GM12878 (cell line): ENCODE measurements around the gene CHL1. TPM values are rescaled to one million over a fixed set of nuclear protein-coding genes. Genes with fewer than 3 reads are reported as not detected.

Source experiments
- ATAC-seq: fragments of 200-7000 bp; cut with Tn5 transposase; 3 replicates; pipeline ENCODE4 v1.9.1; 2020; ENCODE audit warnings: mild to moderate bottlenecking, moderate library complexity
- BruUV-seq: library from RNA; stranded (reverse); fragments of 400-500 nt; replicated peaks from 2 replicates; lab custom pipeline; 2021; lab: Mats Ljungman, UMichigan
- CTCF ChIA-PET: fragments of 300-600 bp; sonication (Branson Sonifier 250); formaldehyde crosslinking; extraction: SDS; loops from one replicate; lab custom pipeline; 2021; ENCODE audit warnings: inconsistent platforms; lab: Yijun Ruan, JAX
- POLR2A ChIA-PET: fragments of 350-600 bp; formaldehyde crosslinking; extraction: SDS; loops from one replicate; lab custom pipeline; 2021; ENCODE audit warnings: inconsistent platforms; lab: Charles Lee
- RAD21 ChIA-PET: fragments of 300-600 bp; sonication (Branson Sonifier 250); formaldehyde crosslinking; loops from one replicate; lab custom pipeline; 2023; ENCODE audit warnings: antibody characterized with exemption; ENCODE audit not compliant: unreplicated experiment; lab: Charles Lee
- SMC1A ChIA-PET: fragments of 300-600 bp; sonication (Branson Sonifier 250); formaldehyde crosslinking; loops from one replicate; lab custom pipeline; 2023; ENCODE audit not compliant: unreplicated experiment, uncharacterized antibody; lab: Charles Lee
- DNase-seq: peaks from one replicate; pipeline ENCODE4 v3.0.0-alpha.2; 2011; ENCODE audit warnings: low read depth, low spot score
- FAIRE-seq: peaks from 3 replicates; lab custom pipeline; 2011; peaks lifted over from hg19 to GRCh38; lab: Jason Lieb, UNC
- H2AFZ ChIP-seq: 2 replicates; pipeline ENCODE4 v1.6.0; 2011; ENCODE audit warnings: low read depth, low read length, control low read depth; ENCODE audit not compliant: control insufficient read depth
- H3K27ac ChIP-seq: 2 replicates; pipeline ENCODE4 v1.5.1; 2011; ENCODE audit warnings: control low read depth; ENCODE audit not compliant: control insufficient read depth, insufficient read depth
- H3K27me3 ChIP-seq, 2 experiments: replicated peaks in 1 of 2; 2 replicates each; pipeline versions ENCODE4 v1.6.0 to v1.6.1; 2011; ENCODE audit warnings: low read length in 1 of 2; ENCODE audit not compliant: control insufficient read depth in 2 of 2, insufficient read depth in 2 of 2
- H3K36me3 ChIP-seq, 2 experiments: 2 replicates each; pipeline ENCODE4 v1.5.1; 2011; ENCODE audit warnings: low read length in 1 of 2; ENCODE audit not compliant: control insufficient read depth in 2 of 2, insufficient read depth in 2 of 2
- H3K4me1 ChIP-seq: 2 replicates; pipeline ENCODE4 v1.6.1; 2011; ENCODE audit warnings: mild to moderate bottlenecking, low read length, moderate library complexity, mixed read lengths; ENCODE audit not compliant: control insufficient read depth, insufficient read depth
- H3K4me2 ChIP-seq: 2 replicates; pipeline ENCODE4 v1.6.0; 2011; ENCODE audit warnings: control low read depth; ENCODE audit not compliant: control insufficient read depth, insufficient read depth
- H3K4me3 ChIP-seq: fragments of 200-600 bp; sonication (generic); 2 replicates; pipeline ENCODE4 v1.5.1; 2016
- H3K79me2 ChIP-seq: 2 replicates; pipeline ENCODE4 v1.6.0; 2011; ENCODE audit warnings: low read length; ENCODE audit not compliant: control insufficient read depth, insufficient read depth
- H3K9ac ChIP-seq: 2 replicates; pipeline ENCODE4 v1.8.0; 2011; ENCODE audit warnings: low read length, control low read depth, mixed read lengths; ENCODE audit not compliant: control insufficient read depth, insufficient read depth
- H3K9me3 ChIP-seq: replicated peaks from 3 replicates; pipeline ENCODE4 v1.5.1; 2011; ENCODE audit warnings: mild to moderate bottlenecking, low read length; ENCODE audit not compliant: control insufficient read depth, insufficient read depth
- H4K20me1 ChIP-seq: 2 replicates; pipeline ENCODE4 v1.6.0; 2011; ENCODE audit not compliant: control insufficient read depth, insufficient read depth
- ASH2L ChIP-seq: fragments of 300-600, 200-600 bp; sonication (generic); IDR thresholded peaks from 2 replicates; pipeline ENCODE4 v1.6.1; 2017; ENCODE audit warnings: low read depth, mild to moderate bottlenecking, borderline replicate concordance
- ATF7 ChIP-seq: fragments of 450-650 bp; IDR thresholded peaks from 2 replicates; pipeline ENCODE4 v1.6.1; 2016; ENCODE audit warnings: low read depth, mild to moderate bottlenecking
- CBX5 ChIP-seq: sonication (generic); IDR thresholded peaks from 2 replicates; pipeline ENCODE4 v1.6.1; 2016; ENCODE audit warnings: low read depth, moderate library complexity, mild to moderate bottlenecking, inconsistent platforms
- CEBPB ChIP-seq, 2 experiments: fragments of 150-350 bp in 1 of 2; IDR thresholded peaks; 2 replicates each; pipeline ENCODE4 v1.6.1; 2012 to 2014; ENCODE audit warnings: low read depth in 2 of 2, low read length in 2 of 2, borderline replicate concordance in 1 of 2, inconsistent platforms in 1 of 2
- HDAC6 ChIP-seq: fragments of 200-600 bp; sonication (generic); IDR thresholded peaks from one replicate; pipeline ENCODE4 v1.8.0; 2017; ENCODE audit warnings: antibody characterized with exemption; ENCODE audit not compliant: unreplicated experiment
- IRF3 ChIP-seq: fragments of 450-650 bp; IDR thresholded peaks from 2 replicates; pipeline ENCODE4 v1.6.1; 2014; ENCODE audit warnings: mild to moderate bottlenecking
- JUND ChIP-seq: IDR thresholded peaks from 2 replicates; pipeline ENCODE4 v1.6.1; 2012; ENCODE audit warnings: low read depth, mild to moderate bottlenecking, low read length, improper control_type of control experiment, moderate library complexity
- KAT2A ChIP-seq: conservative IDR thresholded peaks from 2 replicates; pipeline ENCODE4 v1.6.1; 2011; ENCODE audit warnings: low read depth, low read length; ENCODE audit not compliant: control insufficient read depth
- MLLT1 ChIP-seq: fragments of 450-650 bp; IDR thresholded peaks from 2 replicates; pipeline ENCODE4 v1.6.1; 2016; ENCODE audit warnings: mild to moderate bottlenecking
- MTA3 ChIP-seq: IDR thresholded peaks from 2 replicates; pipeline ENCODE4 v1.6.1; 2012; ENCODE audit warnings: low read length, inconsistent platforms, borderline replicate concordance
- MXI1 ChIP-seq: fragments of 150-350 bp; IDR thresholded peaks from 2 replicates; pipeline ENCODE4 v1.6.1; 2011; ENCODE audit warnings: low read depth, mild to moderate bottlenecking, inconsistent platforms, low read length, improper control_type of control experiment
- MYB ChIP-seq: fragments of 150-350 bp; IDR thresholded peaks from 2 replicates; pipeline ENCODE4 v1.6.1; 2014; ENCODE audit warnings: mild to moderate bottlenecking, low read depth, low read length, borderline replicate concordance
- NR2C1 ChIP-seq: fragments of 450-650 bp; IDR thresholded peaks from 2 replicates; pipeline ENCODE4 v1.6.1; 2017; ENCODE audit warnings: antibody characterized with exemption, mild to moderate bottlenecking, moderate library complexity
- WGBS: methylation state at CpG from one replicate; pipeline ENCODE4 v1.1.6; 2016; ENCODE audit warnings: low lambda C conversion rate; ENCODE audit not compliant: insufficient replicate concordance, insufficient coverage; ENCODE audit errors: missing lambda C conversion rate; 5-methylcytosine and 5-hydroxymethylcytosine counted together
- in situ Hi-C: fragments of 300-500 bp; cut with MboI; formaldehyde crosslinking; loops from 9 replicates; pipeline ENCODE4 v1.14.3; 2018; ENCODE audit warnings: mixed read lengths
- intact Hi-C: fragments of 100-400 bp; cut with micrococcal nuclease; formaldehyde crosslinking; loops from one replicate; pipeline ENCODE4 v1.14.2; 2022; ENCODE audit not compliant: unreplicated experiment
- polyA plus RNA-seq, 11 experiments: library from polyadenylated mRNA; depleted of rRNA in 4 of 11; unstranded in 6 of 11; stranded (reverse) in 5 of 11; fragments of >200 nt; fragmentation: Nextera tagmentation in 4 of 11; fragmentation: Illumina TruSeq in 1 of 11; extraction: Ambion mirVana in 4 of 11; extraction: Trizol in 1 of 11; gene quantifications; 1 replicate in 1 of 11; 2 replicates in 10 of 11; pipeline versions ENCODE4 v1.2.1 to v1.2.3, GENCODE V29; 2011 to 2016; ENCODE audit warnings: inconsistent platforms in 2 of 11, missing spikeins in 2 of 11, low read depth in 1 of 11
- total RNA-seq, 4 experiments: library from RNA; depleted of rRNA in 3 of 4; stranded (reverse); fragments of >200 nt in 3 of 4; fragmentation: Illumina TruSeq in 1 of 4; extraction: Trizol in 1 of 4; gene quantifications; 2 replicates each; pipeline versions ENCODE4 v1.2.1 to v1.2.3, GENCODE V29; 2013 to 2021
- TF ChIP-seq, protein P1 (sequence below): IDR thresholded peaks from 2 replicates; pipeline ENCODE4 v1.6.1; 2012; ENCODE audit warnings: low read length, inconsistent platforms
- TF ChIP-seq, protein P2 (sequence below): fragments of 450-650 bp; formaldehyde crosslinking; IDR thresholded peaks from 2 replicates; pipeline ENCODE4 v1.5.0; 2022; ENCODE audit warnings: mild to moderate bottlenecking, missing genetic modification characterization
- TF ChIP-seq, protein P3 (sequence below): IDR thresholded peaks from 2 replicates; pipeline ENCODE4 v1.6.1; 2012; ENCODE audit warnings: low read depth, low read length, improper control_type of control experiment

Gene CHL1
- total and polyA plus RNA-seq, 10 of the 15 experiments (the other 5 are each of a cell fraction or from before 2014, with no cell fraction given): 0.71 to 30.4 (median 1.8) TPM

- ATAC-seq (no peak), FAIRE-seq (no peak), DNase-seq (no peak)
- ChIA-PET SMC1A (interaction anchor here (1.0 to 5.8 kb wide), 4 partner anchors 12 to 334 kb away, joined by 3 to 75 read pairs (median 12); no protein-coding TSS in a partner anchor), POLR2A (interaction anchor here (1.0 to 1.9 kb wide), 2 partner anchors 19 to 20 kb away, joined by 3 to 4 read pairs; no protein-coding TSS in a partner anchor), RAD21 (interaction anchor here (1.1 to 5.4 kb wide), 3 partner anchors 21 to 333 kb away, joined by 3 to 44 read pairs (median 4); no protein-coding TSS in a partner anchor), CTCF (interaction anchor here (0.9 to 3.9 kb wide), 3 partner anchors 12 to 336 kb away, joined by 5 to 55 read pairs (median 6); no protein-coding TSS in a partner anchor)
- no peak overlapping the region for H2AFZ ChIP-seq
- no peaks in the 10 kb centered on the region for H4K20me1 ChIP-seq
- intact Hi-C loops: no loop called here
- H3K27me3 ChIP-seq: no peaks in the 10 kb centered on the region
- 29% methylated on average over 1 of the region's 1 CpG for WGBS
- no peaks in the 10 kb centered on the region for H3K4me1 ChIP-seq
- no TSS peak for BruUV-seq
- no peak overlapping the region for H3K4me3 ChIP-seq
- in situ Hi-C loops: no loop called here
- H3K79me2 ChIP-seq: no peaks in the 10 kb centered on the region
- H3K9me3 ChIP-seq: no peaks in the 10 kb centered on the region
- no peak overlapping the region for H3K4me2 ChIP-seq
- no peak overlapping the region for H3K9ac ChIP-seq
- no peaks in the 10 kb centered on the region for H3K36me3 ChIP-seq
- H3K27ac ChIP-seq: no peak overlapping the region
- no peak for TF ChIP-seq JUND
- no peak for TF ChIP-seq NR2C1
- TF ChIP-seq MYB: no peak
- no peak for TF ChIP-seq CEBPB (IDR thresholded peaks at IDR 0.05; ENCODE audit: borderline replicate concordance in 1 of 2, low read depth in 2 of 2, low read length in 2 of 2)
- TF ChIP-seq, protein P1, sequence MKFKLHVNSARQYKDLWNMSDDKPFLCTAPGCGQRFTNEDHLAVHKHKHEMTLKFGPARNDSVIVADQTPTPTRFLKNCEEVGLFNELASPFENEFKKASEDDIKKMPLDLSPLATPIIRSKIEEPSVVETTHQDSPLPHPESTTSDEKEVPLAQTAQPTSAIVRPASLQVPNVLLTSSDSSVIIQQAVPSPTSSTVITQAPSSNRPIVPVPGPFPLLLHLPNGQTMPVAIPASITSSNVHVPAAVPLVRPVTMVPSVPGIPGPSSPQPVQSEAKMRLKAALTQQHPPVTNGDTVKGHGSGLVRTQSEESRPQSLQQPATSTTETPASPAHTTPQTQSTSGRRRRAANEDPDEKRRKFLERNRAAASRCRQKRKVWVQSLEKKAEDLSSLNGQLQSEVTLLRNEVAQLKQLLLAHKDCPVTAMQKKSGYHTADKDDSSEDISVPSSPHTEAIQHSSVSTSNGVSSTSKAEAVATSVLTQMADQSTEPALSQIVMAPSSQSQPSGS: no peak
- TF ChIP-seq, protein P2, sequence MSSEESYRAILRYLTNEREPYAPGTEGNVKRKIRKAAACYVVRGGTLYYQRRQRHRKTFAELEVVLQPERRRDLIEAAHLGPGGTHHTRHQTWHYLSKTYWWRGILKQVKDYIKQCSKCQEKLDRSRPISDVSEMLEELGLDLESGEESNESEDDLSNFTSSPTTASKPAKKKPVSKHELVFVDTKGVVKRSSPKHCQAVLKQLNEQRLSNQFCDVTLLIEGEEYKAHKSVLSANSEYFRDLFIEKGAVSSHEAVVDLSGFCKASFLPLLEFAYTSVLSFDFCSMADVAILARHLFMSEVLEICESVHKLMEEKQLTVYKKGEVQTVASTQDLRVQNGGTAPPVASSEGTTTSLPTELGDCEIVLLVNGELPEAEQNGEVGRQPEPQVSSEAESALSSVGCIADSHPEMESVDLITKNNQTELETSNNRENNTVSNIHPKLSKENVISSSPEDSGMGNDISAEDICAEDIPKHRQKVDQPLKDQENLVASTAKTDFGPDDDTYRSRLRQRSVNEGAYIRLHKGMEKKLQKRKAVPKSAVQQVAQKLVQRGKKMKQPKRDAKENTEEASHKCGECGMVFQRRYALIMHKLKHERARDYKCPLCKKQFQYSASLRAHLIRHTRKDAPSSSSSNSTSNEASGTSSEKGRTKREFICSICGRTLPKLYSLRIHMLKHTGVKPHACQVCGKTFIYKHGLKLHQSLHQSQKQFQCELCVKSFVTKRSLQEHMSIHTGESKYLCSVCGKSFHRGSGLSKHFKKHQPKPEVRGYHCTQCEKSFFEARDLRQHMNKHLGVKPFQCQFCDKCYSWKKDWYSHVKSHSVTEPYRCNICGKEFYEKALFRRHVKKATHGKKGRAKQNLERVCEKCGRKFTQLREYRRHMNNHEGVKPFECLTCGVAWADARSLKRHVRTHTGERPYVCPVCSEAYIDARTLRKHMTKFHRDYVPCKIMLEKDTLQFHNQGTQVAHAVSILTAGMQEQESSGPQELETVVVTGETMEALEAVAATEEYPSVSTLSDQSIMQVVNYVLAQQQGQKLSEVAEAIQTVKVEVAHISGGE (CRISPR knock-in tag): no peak
- TF ChIP-seq HDAC6: no peak
- no peak for TF ChIP-seq MLLT1
- no peak for TF ChIP-seq CBX5
- TF ChIP-seq ATF7: no peak
- no peak for TF ChIP-seq KAT2A
- no peak for TF ChIP-seq ASH2L
- no peak for TF ChIP-seq IRF3
- TF ChIP-seq MXI1: no peak
- TF ChIP-seq MTA3: no peak
- TF ChIP-seq, protein P3, sequence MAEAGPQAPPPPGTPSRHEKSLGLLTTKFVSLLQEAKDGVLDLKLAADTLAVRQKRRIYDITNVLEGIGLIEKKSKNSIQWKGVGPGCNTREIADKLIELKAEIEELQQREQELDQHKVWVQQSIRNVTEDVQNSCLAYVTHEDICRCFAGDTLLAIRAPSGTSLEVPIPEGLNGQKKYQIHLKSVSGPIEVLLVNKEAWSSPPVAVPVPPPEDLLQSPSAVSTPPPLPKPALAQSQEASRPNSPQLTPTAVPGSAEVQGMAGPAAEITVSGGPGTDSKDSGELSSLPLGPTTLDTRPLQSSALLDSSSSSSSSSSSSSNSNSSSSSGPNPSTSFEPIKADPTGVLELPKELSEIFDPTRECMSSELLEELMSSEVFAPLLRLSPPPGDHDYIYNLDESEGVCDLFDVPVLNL: no peak
Observed at GRCh38 chr3:374459-374858, 177.9 kb downstream of the CHL1 start.
